Bronchial epithelial cell (primary cell): ENCODE measurements around the gene TRMU. TPM values are rescaled to one million over a fixed set of nuclear protein-coding genes. Genes with fewer than 3 reads are reported as not detected.

Experiments used
- DNase-seq: peaks from one replicate; pipeline ENCODE4 v3.0.0-alpha.2; 2010; ENCODE audit warnings: low read depth
- FAIRE-seq: peaks from 2 replicates; lab custom pipeline; 2011; peaks lifted over from hg19 to GRCh38; lab: Jason Lieb, UNC
- H3K27me3 ChIP-seq: 2 replicates; pipeline ENCODE4 v1.5.1; 2011; ENCODE audit warnings: low read length; ENCODE audit not compliant: control insufficient read depth, insufficient read depth
- H3K36me3 ChIP-seq: 2 replicates; pipeline ENCODE4 v1.5.1; 2011; ENCODE audit warnings: low read length; ENCODE audit not compliant: control insufficient read depth, insufficient read depth
- H3K4me3 ChIP-seq: 2 replicates; pipeline ENCODE4 v1.5.1; 2011; ENCODE audit warnings: mild to moderate bottlenecking, low read depth, low read length, control low read depth
- total RNA-seq: library from RNA; depleted of rRNA; stranded (reverse); fragments of >200 nt; gene quantifications from 2 replicates; pipeline ENCODE4 v1.2.1, GENCODE V29; 2014
- TF ChIP-seq, protein P1 (sequence below): IDR thresholded peaks from 2 replicates; pipeline ENCODE4 v1.5.1; 2011; ENCODE audit warnings: mild to moderate bottlenecking, moderate library complexity, low read length, control low read depth, inconsistent platforms; ENCODE audit not compliant: insufficient read depth, severe bottlenecking

Gene TRMU
- total RNA-seq, 1 donor from 2014 or later: 38.7 TPM

DNA sequence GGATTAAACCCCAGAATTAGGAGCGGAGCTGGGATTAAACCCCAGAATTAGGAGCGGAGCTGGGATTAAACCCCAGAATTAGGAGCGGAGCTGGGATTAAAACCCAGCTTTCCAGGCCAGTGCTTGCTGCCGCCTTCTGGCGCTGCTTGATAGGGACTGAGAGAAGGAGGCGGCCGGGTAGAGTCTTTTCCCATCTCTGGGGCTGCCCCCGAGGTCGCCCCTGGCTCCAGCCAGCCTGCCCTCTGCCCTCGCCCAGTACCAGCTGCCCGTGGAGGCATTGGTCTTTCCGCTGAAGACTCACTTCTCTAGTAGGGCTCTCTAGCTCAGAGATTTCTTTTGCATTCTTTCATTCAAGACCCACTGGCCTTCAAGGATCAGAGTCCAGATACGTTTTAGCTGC, 5.2 kb downstream of the TRMU start:
- Histone ChIP-seq H3K36me3 (peaks cover 21% of the 10 kb centered on the region), H3K27me3 (no peaks in the 10 kb centered on the region), H3K4me3 (no peak overlapping the region)
- FAIRE-seq: no peak
- no peak for DNase-seq
- TF ChIP-seq, protein P1, sequence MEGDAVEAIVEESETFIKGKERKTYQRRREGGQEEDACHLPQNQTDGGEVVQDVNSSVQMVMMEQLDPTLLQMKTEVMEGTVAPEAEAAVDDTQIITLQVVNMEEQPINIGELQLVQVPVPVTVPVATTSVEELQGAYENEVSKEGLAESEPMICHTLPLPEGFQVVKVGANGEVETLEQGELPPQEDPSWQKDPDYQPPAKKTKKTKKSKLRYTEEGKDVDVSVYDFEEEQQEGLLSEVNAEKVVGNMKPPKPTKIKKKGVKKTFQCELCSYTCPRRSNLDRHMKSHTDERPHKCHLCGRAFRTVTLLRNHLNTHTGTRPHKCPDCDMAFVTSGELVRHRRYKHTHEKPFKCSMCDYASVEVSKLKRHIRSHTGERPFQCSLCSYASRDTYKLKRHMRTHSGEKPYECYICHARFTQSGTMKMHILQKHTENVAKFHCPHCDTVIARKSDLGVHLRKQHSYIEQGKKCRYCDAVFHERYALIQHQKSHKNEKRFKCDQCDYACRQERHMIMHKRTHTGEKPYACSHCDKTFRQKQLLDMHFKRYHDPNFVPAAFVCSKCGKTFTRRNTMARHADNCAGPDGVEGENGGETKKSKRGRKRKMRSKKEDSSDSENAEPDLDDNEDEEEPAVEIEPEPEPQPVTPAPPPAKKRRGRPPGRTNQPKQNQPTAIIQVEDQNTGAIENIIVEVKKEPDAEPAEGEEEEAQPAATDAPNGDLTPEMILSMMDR: no peak

DNA sequence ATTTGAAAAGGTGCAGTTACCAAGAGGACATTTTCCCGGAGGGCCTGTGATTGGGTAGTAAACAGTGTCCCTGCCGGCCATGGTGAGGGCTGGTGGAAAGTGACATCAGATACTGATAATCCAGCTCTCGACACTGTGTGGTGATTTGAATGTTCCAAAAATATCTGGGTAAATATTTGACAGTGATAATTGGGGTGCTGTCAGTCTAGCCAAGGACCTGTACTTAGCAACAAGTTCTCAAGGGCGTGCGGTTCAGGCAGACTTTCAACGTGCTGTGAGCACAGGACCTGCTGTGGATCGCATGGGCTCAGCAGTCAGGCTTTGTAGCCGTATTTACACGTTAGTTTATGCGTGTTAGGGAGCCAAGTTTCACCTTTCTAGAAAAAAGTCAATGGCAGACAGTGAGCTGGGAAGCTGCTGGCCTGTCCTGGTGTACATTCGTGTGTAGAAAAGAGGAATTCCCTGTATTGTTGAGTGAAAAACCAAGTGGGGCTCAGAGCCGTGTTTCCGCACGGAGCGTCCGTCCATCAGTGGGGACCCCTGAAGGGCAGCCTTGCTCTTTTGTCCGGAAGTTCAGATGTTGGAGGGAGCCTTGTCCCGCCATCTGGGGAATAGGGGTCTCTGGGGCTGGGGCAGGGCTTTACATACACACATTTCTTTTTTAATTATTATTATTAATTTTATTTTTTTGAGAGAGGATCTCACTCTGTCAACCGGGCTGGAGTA, 11.3 kb downstream of the TRMU start:
- no peak overlapping the region for H3K4me3 ChIP-seq
- H3K27me3 ChIP-seq: no peaks in the 10 kb centered on the region
- peaks cover 35% of the 10 kb centered on the region for H3K36me3 ChIP-seq
- FAIRE-seq: peak; percentile 66
- TF ChIP-seq, protein P1: no peak
- DNase-seq: no peak

DNA sequence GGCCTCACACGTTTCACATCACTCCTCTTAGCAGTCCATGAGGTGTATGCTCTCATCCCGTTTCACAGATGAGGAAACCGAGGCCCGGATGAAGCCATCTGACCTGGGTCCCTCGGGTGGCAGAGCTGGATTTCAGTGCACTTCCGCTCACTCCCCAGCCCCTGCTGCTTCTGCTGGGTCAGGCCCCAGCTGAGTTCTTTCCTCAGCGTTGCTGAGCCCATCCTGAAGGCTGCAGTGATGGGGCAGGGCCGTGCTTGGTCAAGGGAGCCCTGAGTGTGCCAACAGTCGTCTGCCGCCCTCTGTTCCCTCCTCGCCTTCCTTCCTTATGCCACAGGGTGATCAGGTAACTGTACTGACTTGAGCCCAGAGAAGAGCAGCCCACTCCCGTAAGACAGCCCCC, 12.1 kb downstream of the TRMU start:
- FAIRE-seq: no peak
- H3K36me3 ChIP-seq: peaks cover 40% of the 10 kb centered on the region
- TF ChIP-seq, protein P1: no peak
- no peak overlapping the region for H3K4me3 ChIP-seq
- no peak for DNase-seq
- H3K27me3 ChIP-seq: no peaks in the 10 kb centered on the region

DNA sequence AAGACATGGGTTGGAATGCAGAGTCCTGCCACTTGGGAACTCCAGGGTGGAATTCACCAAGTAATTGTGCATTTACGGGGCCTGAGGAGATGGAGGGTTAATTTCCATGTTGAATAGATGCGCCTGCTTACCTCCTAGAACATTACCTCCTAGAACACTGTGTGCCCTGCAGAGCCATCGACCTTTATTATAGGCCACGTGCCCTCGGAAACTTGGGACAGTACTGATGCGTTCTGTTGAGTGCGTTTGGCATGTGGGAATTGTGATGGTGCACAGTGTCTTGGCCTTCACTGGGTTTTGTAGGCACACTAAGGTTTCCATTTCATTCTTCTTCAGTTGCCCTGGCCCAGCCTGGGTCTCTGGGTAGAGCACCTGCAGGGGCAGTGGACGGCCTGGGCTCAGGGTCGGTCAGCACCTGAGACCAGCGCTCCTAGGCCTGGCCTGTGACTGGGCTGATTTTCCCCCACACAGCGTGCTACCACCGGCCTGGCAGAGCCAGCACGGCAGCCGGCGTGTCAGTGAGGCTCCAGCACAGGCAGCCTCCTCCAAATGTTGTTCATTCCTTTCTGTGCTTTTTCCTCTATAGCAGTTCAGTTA, 12.7 kb downstream of the TRMU start:
- Histone ChIP-seq H3K36me3 (peaks cover 41% of the 10 kb centered on the region), H3K4me3 (no peak overlapping the region), H3K27me3 (no peaks in the 10 kb centered on the region)
- FAIRE-seq (no peak), DNase-seq (no peak)
- TF ChIP-seq, protein P1: no peak

DNA sequence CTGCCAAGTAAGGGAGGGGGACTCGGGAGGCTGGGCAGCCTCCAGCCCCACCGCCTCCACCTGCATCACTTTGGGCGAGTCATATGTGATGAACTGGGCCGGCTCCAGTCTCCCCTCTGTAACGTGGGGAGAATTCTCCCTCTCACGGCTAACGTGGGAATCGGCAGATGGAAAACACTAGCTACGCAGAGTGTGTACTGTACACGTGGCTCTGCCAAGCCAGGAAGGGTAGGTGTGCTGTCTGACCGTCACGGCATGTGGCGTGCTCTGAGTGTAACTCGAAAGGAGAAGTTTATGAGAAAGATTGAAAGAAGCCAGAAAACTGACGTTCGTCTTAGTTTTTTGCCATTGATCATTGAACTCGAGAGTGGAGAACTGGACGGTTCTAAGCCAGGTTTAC, 13.7 kb downstream of the TRMU start:
- no peak for DNase-seq
- peaks cover 46% of the 10 kb centered on the region for H3K36me3 ChIP-seq
- peak; percentile 32 for FAIRE-seq
- no peak overlapping the region for H3K4me3 ChIP-seq
- TF ChIP-seq, protein P1: no peak
- H3K27me3 ChIP-seq: no peaks in the 10 kb centered on the region

DNA sequence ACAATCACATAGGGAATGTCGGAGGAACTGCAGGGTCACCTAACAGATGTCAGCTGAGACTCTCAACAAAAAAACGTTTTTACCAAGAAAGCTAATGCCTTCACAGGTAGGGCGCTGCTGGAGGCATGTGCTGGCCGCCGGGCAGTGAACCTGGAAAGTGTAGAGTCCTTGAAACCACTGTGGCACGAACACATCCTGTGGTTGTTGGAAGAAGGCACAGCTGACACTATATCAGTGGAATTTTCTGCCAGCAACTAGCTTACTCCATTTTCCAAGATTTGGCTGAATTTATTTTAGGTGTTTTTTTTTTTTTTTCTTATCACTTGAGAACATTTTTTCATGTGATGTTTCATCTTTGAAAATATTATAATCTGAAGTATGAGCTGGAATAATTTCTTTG, 14.2 kb downstream of the TRMU start:
- Histone ChIP-seq H3K36me3 (peaks cover 46% of the 10 kb centered on the region), H3K4me3 (no peak overlapping the region), H3K27me3 (no peaks in the 10 kb centered on the region)
- FAIRE-seq: no peak
- TF ChIP-seq, protein P1: no peak
- no peak for DNase-seq
